Hepatocyte (in vitro differentiated cells): ENCODE data around the gene FAM118A.

Experiments
- EZH2 ChIP-seq: fragments of 200-600 bp; sonication (generic); IDR thresholded peaks from 2 replicates; pipeline ENCODE4 v1.6.1; 2016; ENCODE audit warnings: antibody characterized with exemption, mild to moderate bottlenecking, borderline replicate concordance
- TF ChIP-seq, protein P1 (sequence below): fragments of 200-600 bp; sonication (generic); IDR thresholded peaks from 2 replicates; pipeline ENCODE4 v1.5.1; 2016; ENCODE audit warnings: antibody characterized with exemption, mild to moderate bottlenecking; ENCODE audit not compliant: poor library complexity

DNA sequence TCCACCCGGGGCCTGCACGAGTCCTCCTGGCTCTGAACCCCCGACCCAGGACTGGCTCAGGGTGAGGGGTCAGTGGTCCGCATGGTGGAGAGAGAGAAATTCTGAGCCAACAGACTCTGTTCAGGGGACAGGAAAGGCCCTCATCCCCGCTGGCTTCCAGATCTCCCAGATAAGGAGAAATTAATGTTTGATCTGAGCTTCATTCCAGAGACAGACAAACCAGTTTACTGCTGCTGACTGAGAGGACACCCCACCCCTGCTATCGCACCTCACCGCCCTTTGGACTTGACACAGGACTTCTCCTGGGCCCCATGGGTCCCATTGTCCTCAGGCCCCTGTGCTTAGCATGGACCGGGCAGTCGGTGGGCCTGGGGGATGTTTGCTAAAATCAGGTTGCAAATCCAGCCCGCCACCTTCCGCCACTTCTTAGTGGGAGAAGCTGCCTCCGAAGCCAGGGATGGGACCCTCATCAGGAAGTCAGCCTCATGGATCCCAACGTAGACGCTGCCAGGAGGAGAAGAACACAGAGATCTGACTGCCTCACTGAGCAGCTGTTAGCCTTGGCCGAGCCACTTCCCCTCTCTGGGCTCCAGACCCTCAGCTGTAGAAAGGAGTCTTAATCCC, 36.2 kb upstream of the FAM118A start:
- TF ChIP-seq, protein P1, sequence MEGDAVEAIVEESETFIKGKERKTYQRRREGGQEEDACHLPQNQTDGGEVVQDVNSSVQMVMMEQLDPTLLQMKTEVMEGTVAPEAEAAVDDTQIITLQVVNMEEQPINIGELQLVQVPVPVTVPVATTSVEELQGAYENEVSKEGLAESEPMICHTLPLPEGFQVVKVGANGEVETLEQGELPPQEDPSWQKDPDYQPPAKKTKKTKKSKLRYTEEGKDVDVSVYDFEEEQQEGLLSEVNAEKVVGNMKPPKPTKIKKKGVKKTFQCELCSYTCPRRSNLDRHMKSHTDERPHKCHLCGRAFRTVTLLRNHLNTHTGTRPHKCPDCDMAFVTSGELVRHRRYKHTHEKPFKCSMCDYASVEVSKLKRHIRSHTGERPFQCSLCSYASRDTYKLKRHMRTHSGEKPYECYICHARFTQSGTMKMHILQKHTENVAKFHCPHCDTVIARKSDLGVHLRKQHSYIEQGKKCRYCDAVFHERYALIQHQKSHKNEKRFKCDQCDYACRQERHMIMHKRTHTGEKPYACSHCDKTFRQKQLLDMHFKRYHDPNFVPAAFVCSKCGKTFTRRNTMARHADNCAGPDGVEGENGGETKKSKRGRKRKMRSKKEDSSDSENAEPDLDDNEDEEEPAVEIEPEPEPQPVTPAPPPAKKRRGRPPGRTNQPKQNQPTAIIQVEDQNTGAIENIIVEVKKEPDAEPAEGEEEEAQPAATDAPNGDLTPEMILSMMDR = no peak
- no peak for TF ChIP-seq EZH2
